Limb (tissue), 2 donors: ENCODE data around the gene NUS1.
"Not testable (repeated sequence)": the region's sequence is repeated elsewhere in the genome, so short reads cannot be mapped to it uniquely, and the experiment has no call there.

Source experiments
- DNase-seq, 2 donors: peaks; one replicate each; pipeline ENCODE4 v3.0.0-alpha.2; 2016; ENCODE audit errors: extremely low spot score in 2 of 2

NUS1 gene

GRCh38 chr6:117711369-117711768 lies 36.1 kb downstream of the NUS1 start:
- DNase-seq: no peak

DNA sequence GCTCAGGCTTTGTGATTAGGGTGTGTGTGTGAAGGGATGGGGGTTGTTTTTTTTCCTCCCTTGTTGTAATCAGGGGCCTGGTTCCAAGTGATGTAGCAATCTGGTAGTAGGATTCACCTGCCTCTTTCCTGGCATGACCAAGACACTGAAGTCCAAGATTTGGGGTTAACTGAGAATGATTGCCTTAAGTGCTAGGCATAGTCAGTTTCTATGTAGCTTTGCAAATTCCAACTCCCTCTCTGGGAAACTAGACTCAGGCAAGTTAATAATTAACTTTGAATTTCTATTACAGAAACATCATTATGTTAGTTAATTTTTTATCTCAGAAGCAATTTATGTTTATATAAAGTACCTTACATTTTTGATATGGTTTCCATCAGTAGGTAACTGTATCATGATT lies 43.6 kb downstream of the NUS1 start:
- no peak for DNase-seq

- DNase-seq: not testable (repeated sequence)
Measured at GRCh38 chr6:117721520-117721919, 46.3 kb downstream of the NUS1 start.

- DNase-seq: no peak
Measured at GRCh38 chr6:117728626-117729025, 53.4 kb downstream of the NUS1 start.

- DNase-seq: no peak
Measured at GRCh38 chr6:117729613-117730012, 54.3 kb downstream of the NUS1 start.

DNA sequence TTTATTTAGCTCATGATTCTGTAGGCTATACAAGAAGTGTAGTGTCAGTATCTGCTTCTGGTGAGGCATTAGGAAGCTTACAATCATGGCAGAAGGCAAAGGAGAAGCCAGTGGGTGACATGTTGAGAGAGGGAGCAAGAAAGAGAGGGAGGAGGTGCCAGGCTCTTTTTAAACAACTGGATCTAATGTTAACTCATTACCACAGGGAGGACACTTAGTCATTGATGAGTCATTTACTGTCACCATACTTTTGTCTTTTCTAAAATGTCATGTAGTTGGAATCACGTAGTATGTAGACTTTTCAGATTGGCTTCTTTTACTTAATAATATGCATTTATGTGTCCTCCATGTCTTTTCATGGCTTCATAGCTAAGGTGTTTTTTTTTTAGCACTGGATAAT lies 58.1 kb downstream of the NUS1 start:
- DNase-seq: no peak

DNA sequence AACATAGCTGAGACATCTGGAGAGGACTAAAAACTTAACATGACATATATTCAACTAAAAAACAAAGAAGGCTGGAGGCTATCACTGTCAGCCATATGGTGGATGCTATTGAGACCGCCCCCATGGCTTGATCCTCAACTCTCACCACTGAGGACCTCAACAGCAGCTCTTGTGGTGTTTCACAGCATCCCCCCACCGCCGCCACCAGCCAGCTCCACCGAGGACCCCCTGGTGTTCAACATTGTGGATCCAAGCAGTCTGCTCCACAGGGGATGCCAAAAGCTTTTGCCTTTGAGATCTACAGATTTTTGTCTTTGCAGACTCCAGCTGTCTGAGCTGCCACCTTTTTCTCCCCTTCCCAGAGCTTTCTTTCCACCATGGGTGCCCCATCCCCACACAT lies 64.6 kb downstream of the NUS1 start:
- no peak for DNase-seq

GRCh38 chr6:117740605-117741004 lies 65.3 kb downstream of the NUS1 start:
- DNase-seq: no peak

- DNase-seq: not testable (repeated sequence)
Measured at GRCh38 chr6:117750675-117751074, 75.4 kb downstream of the NUS1 start.
